ENCODE measurements around the gene PELI1. TPM values are rescaled to one million over a fixed set of nuclear protein-coding genes. Genes with fewer than 3 reads are reported as not detected.

Gene PELI1
- total and polyA plus RNA-seq, 8 donors: 5.5 to 15.9 (median 9.2) TPM

- Histone ChIP-seq H3K4me3 (no peak overlapping the region), H3K27ac (no peak overlapping the region), H3K27me3 (no peaks in the 10 kb centered on the region), H3K36me3 (no peaks in the 10 kb centered on the region), H3K9me3 (no peaks in the 10 kb centered on the region), H3K4me1 (peaks cover 0 to 6% (median 0%) of the 10 kb centered on the region in 3 donors)
- no peak for FAIRE-seq
- ATAC-seq: no peak
- TF ChIP-seq, protein P1, sequence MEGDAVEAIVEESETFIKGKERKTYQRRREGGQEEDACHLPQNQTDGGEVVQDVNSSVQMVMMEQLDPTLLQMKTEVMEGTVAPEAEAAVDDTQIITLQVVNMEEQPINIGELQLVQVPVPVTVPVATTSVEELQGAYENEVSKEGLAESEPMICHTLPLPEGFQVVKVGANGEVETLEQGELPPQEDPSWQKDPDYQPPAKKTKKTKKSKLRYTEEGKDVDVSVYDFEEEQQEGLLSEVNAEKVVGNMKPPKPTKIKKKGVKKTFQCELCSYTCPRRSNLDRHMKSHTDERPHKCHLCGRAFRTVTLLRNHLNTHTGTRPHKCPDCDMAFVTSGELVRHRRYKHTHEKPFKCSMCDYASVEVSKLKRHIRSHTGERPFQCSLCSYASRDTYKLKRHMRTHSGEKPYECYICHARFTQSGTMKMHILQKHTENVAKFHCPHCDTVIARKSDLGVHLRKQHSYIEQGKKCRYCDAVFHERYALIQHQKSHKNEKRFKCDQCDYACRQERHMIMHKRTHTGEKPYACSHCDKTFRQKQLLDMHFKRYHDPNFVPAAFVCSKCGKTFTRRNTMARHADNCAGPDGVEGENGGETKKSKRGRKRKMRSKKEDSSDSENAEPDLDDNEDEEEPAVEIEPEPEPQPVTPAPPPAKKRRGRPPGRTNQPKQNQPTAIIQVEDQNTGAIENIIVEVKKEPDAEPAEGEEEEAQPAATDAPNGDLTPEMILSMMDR (IDR thresholded peaks at IDR 0.05): no peak
- DNase-seq: no peak
- intact Hi-C loops (cut with DNase I): no loop called here
Observed at GRCh38 chr2:64189586-64189985, 45.4 kb upstream of the PELI1 start.

- H3K27me3 ChIP-seq: no peaks in the 10 kb centered on the region
- no peak overlapping the region for H3K27ac ChIP-seq
- intact Hi-C loops (cut with DNase I): no loop called here
- TF ChIP-seq, protein P1 (IDR thresholded peaks at IDR 0.05): no peak
- H3K4me1 ChIP-seq: peaks cover 0 to 6% (median 0%) of the 10 kb centered on the region in 3 donors
- FAIRE-seq: no peak
- no peaks in the 10 kb centered on the region for H3K36me3 ChIP-seq
- no peaks in the 10 kb centered on the region for H3K9me3 ChIP-seq
- 89 to 93% methylated on average over 10 of the region's 10 CpGs for WGBS, 2 donors
- DNase-seq: no peak
- ATAC-seq: no peak
- H3K4me3 ChIP-seq: no peak overlapping the region
Observed at GRCh38 chr2:64189167-64189566, 44.9 kb upstream of the PELI1 start.

- no peak for DNase-seq
- Histone ChIP-seq H3K9me3 (no peaks in the 10 kb centered on the region), H3K27ac (no peak overlapping the region), H3K4me1 (peaks cover 0 to 6% (median 0%) of the 10 kb centered on the region in 3 donors), H3K36me3 (no peaks in the 10 kb centered on the region), H3K4me3 (no peak overlapping the region), H3K27me3 (no peaks in the 10 kb centered on the region)
- no peak for FAIRE-seq
- ATAC-seq: no peak
- TF ChIP-seq, protein P1 (IDR thresholded peaks at IDR 0.05): no peak
- 65 to 75% methylated on average over 2 of the region's 2 CpGs for WGBS, 2 donors
- intact Hi-C loops (cut with DNase I): no loop called here
Observed at GRCh38 chr2:64186699-64187605, 42.7 kb upstream of the PELI1 start.

- TF ChIP-seq, protein P1 (IDR thresholded peaks at IDR 0.05): no peak
- H3K36me3 ChIP-seq: no peaks in the 10 kb centered on the region
- intact Hi-C loops (cut with DNase I): no loop called here
- no peaks in the 10 kb centered on the region for H3K4me1 ChIP-seq
- H3K4me3 ChIP-seq: no peak overlapping the region
- DNase-seq (no peak), ATAC-seq (no peak), FAIRE-seq (no peak)
- H3K9me3 ChIP-seq: no peaks in the 10 kb centered on the region
- H3K27ac ChIP-seq: no peak overlapping the region
- H3K27me3 ChIP-seq: no peaks in the 10 kb centered on the region
- 91 to 92% methylated on average over 10 of the region's 10 CpGs for WGBS, 2 donors
Observed at GRCh38 chr2:64179582-64180321, 35.5 kb upstream of the PELI1 start.
